K562 (cell line): ENCODE measurements around the gene TCF3. TPM values are rescaled to one million over a fixed set of nuclear protein-coding genes. Genes with fewer than 3 reads are reported as not detected.

ENCODE experiments used
- ATAC-seq: fragments of 200-7000 bp; cut with Tn5 transposase; 3 replicates; pipeline ENCODE4 v1.9.1; 2020; ENCODE audit warnings: moderate library complexity
- BruUV-seq: library from RNA; stranded (reverse); fragments of 400-500 nt; replicated peaks from 2 replicates; lab custom pipeline; 2021; lab: Mats Ljungman, UMichigan
- CTCF ChIA-PET: fragments of 300-600 bp; formaldehyde crosslinking; extraction: SDS; loops from one replicate; lab custom pipeline; 2021; ENCODE audit warnings: low intra/inter-chr PET ratio; lab: Yijun Ruan, JAX
- POLR2A ChIA-PET: fragments of 300-600, 350-650 bp; sonication (Branson Sonifier 250); formaldehyde crosslinking; extraction: SDS; loops from one replicate; lab custom pipeline; 2021; ENCODE audit warnings: antibody characterized with exemption, inconsistent platforms; lab: Yijun Ruan, JAX
- DNase-seq, 4 experiments: peaks; one replicate each; pipeline versions ENCODE4 v3.0.0 to v3.0.0-alpha.2; 2011 to 2018; ENCODE audit warnings: low spot score in 3 of 4, mixed read lengths in 3 of 4; ENCODE audit errors: extremely low read depth in 1 of 4
- FAIRE-seq: peaks from 2 replicates; lab custom pipeline; 2011; peaks lifted over from hg19 to GRCh38; lab: Jason Lieb, UNC
- H2AFZ ChIP-seq: 2 replicates; pipeline ENCODE4 v1.6.0; 2011; ENCODE audit warnings: low read depth, low read length, control low read depth, inconsistent platforms
- H3K27ac ChIP-seq: fragments of 200-600 bp; 3 replicates; pipeline ENCODE4 v1.8.0; 2011; ENCODE audit warnings: low read depth, mild to moderate bottlenecking, control low read depth, inconsistent platforms, low read length, moderate library complexity, mixed read lengths; ENCODE audit errors: extremely low read depth
- H3K27me3 ChIP-seq, 2 experiments: fragments of 300-600 bp in 1 of 2; 2 replicates in 1 of 2; 3 replicates in 1 of 2; pipeline versions ENCODE4 v1.6.0 to v1.8.0; 2011; ENCODE audit warnings: inconsistent platforms in 2 of 2, low read length in 2 of 2, mild to moderate bottlenecking in 1 of 2, mixed read lengths in 1 of 2, moderate library complexity in 1 of 2; ENCODE audit not compliant: control insufficient read depth in 2 of 2, insufficient read depth in 2 of 2
- H3K36me3 ChIP-seq: fragments of 300-600 bp; 3 replicates; pipeline ENCODE4 v1.8.0; 2011; ENCODE audit warnings: mild to moderate bottlenecking, low read length, inconsistent platforms; ENCODE audit not compliant: control insufficient read depth, insufficient read depth
- H3K4me1 ChIP-seq, 2 experiments: fragments of 200-600 bp in 1 of 2; replicated peaks in 1 of 2; 2 replicates in 1 of 2; 3 replicates in 1 of 2; pipeline versions ENCODE4 v1.5.1 to v1.8.0; 2011; ENCODE audit warnings: inconsistent platforms in 2 of 2, low read length in 2 of 2, mild to moderate bottlenecking in 1 of 2, mixed read lengths in 1 of 2, moderate library complexity in 1 of 2; ENCODE audit not compliant: control insufficient read depth in 2 of 2, insufficient read depth in 2 of 2
- H3K4me2 ChIP-seq: 2 replicates; pipeline ENCODE4 v1.6.1; 2011; ENCODE audit warnings: low read length, control low read depth, inconsistent platforms, mixed read lengths; ENCODE audit not compliant: insufficient read depth
- H3K4me3 ChIP-seq: fragments of 200-600 bp; sonication (generic), shearing (Covaris generic); 2 replicates; pipeline ENCODE4 v1.5.1; 2016; ENCODE audit warnings: control low read depth, inconsistent platforms
- H3K79me2 ChIP-seq: fragments of 200-600 bp; 3 replicates; pipeline ENCODE4 v1.8.0; 2011; ENCODE audit warnings: low read length, inconsistent platforms; ENCODE audit not compliant: control insufficient read depth, insufficient read depth
- H3K9ac ChIP-seq, 2 experiments: 2 replicates each; pipeline versions ENCODE4 v1.6.0 to v1.6.1; 2011; ENCODE audit warnings: low read depth in 2 of 2, low read length in 2 of 2, control low read depth in 1 of 2, inconsistent platforms in 1 of 2, mild to moderate bottlenecking in 1 of 2, mixed read lengths in 1 of 2; ENCODE audit not compliant: insufficient read depth in 1 of 2
- H3K9me1 ChIP-seq: one replicate; pipeline ENCODE4 v1.6.0; 2011; ENCODE audit warnings: inconsistent platforms, mild to moderate bottlenecking, low read length, moderate library complexity; ENCODE audit not compliant: control insufficient read depth, insufficient read depth
- H3K9me3 ChIP-seq: replicated peaks from 2 replicates; pipeline ENCODE4 v1.5.1; 2011; ENCODE audit warnings: low read depth, low read length, inconsistent platforms; ENCODE audit not compliant: control insufficient read depth, insufficient read depth
- H4K20me1 ChIP-seq: replicated peaks from 2 replicates; pipeline ENCODE4 v1.6.1; 2011; ENCODE audit warnings: low read length, inconsistent platforms, mixed read lengths; ENCODE audit not compliant: control insufficient read depth, insufficient read depth
- EZH2 ChIP-seq: IDR thresholded peaks from 2 replicates; pipeline ENCODE4 v1.6.1; 2012; ENCODE audit warnings: low read depth, mild to moderate bottlenecking, inconsistent platforms, low read length, borderline replicate concordance
- KAT7 ChIP-seq: sonication (generic); formaldehyde crosslinking; IDR thresholded peaks from 2 replicates; pipeline ENCODE4 v1.8.0; 2022; ENCODE audit warnings: missing genetic modification reagents, mild to moderate bottlenecking, borderline replicate concordance
- POLR2G ChIP-seq: fragments of 200-400 bp; formaldehyde crosslinking; IDR thresholded peaks from 2 replicates; pipeline ENCODE4 v1.6.1; 2017; ENCODE audit warnings: low read depth, mild to moderate bottlenecking, antibody characterized with exemption, low read length, moderate library complexity
- RBFOX2 ChIP-seq: fragments of 200-400 bp; formaldehyde crosslinking; IDR thresholded peaks from 2 replicates; pipeline ENCODE4 v1.6.1; 2017; ENCODE audit warnings: low read depth, mild to moderate bottlenecking, low read length, moderate library complexity
- TEAD1 ChIP-seq, 2 experiments: fragments of 450-650 bp in 1 of 2; sonication (generic) in 1 of 2; formaldehyde crosslinking; IDR thresholded peaks; 2 replicates each; pipeline versions ENCODE4 v1.4.0 to v1.8.0; 2020 to 2022; ENCODE audit warnings: mild to moderate bottlenecking in 2 of 2, missing genetic modification reagents in 1 of 2
- ZBTB33 ChIP-seq: sonication (generic); formaldehyde crosslinking; IDR thresholded peaks from 2 replicates; pipeline ENCODE4 v1.8.1; 2023; ENCODE audit warnings: mild to moderate bottlenecking, missing genetic modification reagents
- WGBS: fragments of 100-300 bp; shearing (Covaris generic); methylation state at CpG from one replicate; pipeline ENCODE4 v1.1.6; 2016; ENCODE audit warnings: low coverage, mixed read lengths; ENCODE audit not compliant: insufficient coverage; ENCODE audit errors: missing lambda C conversion rate; 5-methylcytosine and 5-hydroxymethylcytosine counted together
- in situ Hi-C: fragments of 300-500 bp; cut with MboI; formaldehyde crosslinking; loops from 4 replicates; pipeline ENCODE4 v1.15.0; 2018; ENCODE audit warnings: inconsistent platforms, mixed read lengths
- intact Hi-C: fragments of 100-400 bp; cut with micrococcal nuclease; formaldehyde crosslinking; loops from 2 replicates; pipeline ENCODE4 v1.14.2; 2022
- polyA plus RNA-seq, 8 experiments: library from polyadenylated mRNA; depleted of rRNA in 4 of 8; stranded (reverse) in 5 of 8; unstranded in 3 of 8; fragments of >200 nt; fragmentation: Nextera tagmentation in 2 of 8; fragmentation: Illumina TruSeq in 1 of 8; extraction: Ambion mirVana in 2 of 8; extraction: Trizol in 1 of 8; gene quantifications; 2 replicates each; pipeline versions ENCODE4 v1.2.1 to v1.2.3, GENCODE V29; 2011 to 2014; ENCODE audit warnings: inconsistent platforms in 1 of 8, missing spikeins in 1 of 8
- total RNA-seq, 7 experiments: library from RNA; depleted of rRNA in 6 of 7; stranded (reverse); fragments of >200 nt in 6 of 7; fragmentation: Illumina TruSeq in 2 of 7; extraction: Trizol in 2 of 7; gene quantifications; 2 replicates each; pipeline versions ENCODE4 v1.2.1 to v1.2.3, GENCODE V29; 2011 to 2021; ENCODE audit warnings: low replicate concordance in 1 of 7

Gene TCF3
- total and polyA plus RNA-seq, 9 of the 15 experiments (the other 6 are each of a cell fraction or from before 2014, with no cell fraction given) = 5.6 to 259 (median 84.0) TPM

- DNase-seq = peak in 2 of 4 experiments; percentile 57 to 65
- POLR2A ChIA-PET = no interaction called here
Observed at GRCh38 chr19:1566392-1567115, 85.9 kb downstream of the TCF3 start.

More at GRCh38 chr19:1566392-1567115, 85.9 kb downstream of the TCF3 start:
- Histone ChIP-seq H3K9me1 (no peaks in the 10 kb centered on the region), H4K20me1 (peaks cover 5% of the 10 kb centered on the region), H3K4me3 (peak overlapping the region; percentile 50), H3K9ac (peak overlapping the region in 1 of 2 experiments; percentile 92; a peak in 3 of 4 replicates), H3K36me3 (no peaks in the 10 kb centered on the region), H3K4me1 (peaks cover 6 to 44% of the 10 kb centered on the region in 2 experiments), H3K9me3 (no peaks in the 10 kb centered on the region), H3K4me2 (peak overlapping the region; percentile 37; the same call in 1 of the 2 replicates), H3K27me3 (no peaks in the 10 kb centered on the region), H2AFZ (no peak overlapping the region), H3K27ac (peak overlapping the region; percentile 54; the same call in 1 of the 3 replicates), H3K79me2 (peaks cover 32% of the 10 kb centered on the region)
- WGBS = 54% methylated on average over 15 of the region's 42 CpGs
- peak; percentile 37 for ATAC-seq
- TF ChIP-seq KAT7 (CRISPR knock-in tag) = no peak
- peak; percentile 44; the same call in 1 of the 2 replicates for TF ChIP-seq POLR2G
- no peak for TF ChIP-seq EZH2
- TF ChIP-seq RBFOX2 = peak; percentile 13; the same call in 1 of the 2 replicates
- peak; percentile 73; the same call in 1 of the 2 replicates for TF ChIP-seq ZBTB33 (CRISPR knock-in tag)
- TF ChIP-seq TEAD1 (CRISPR knock-in tag; IDR thresholded peaks at IDR 0.05) = no peak
- BruUV-seq = no TSS peak
- intact Hi-C loops = no loop called here
- in situ Hi-C loops = no loop called here
- CTCF ChIA-PET = no interaction called here
- no peak for FAIRE-seq
